PC-3 (cell line): ENCODE data around the gene PRPH2. TPM values are rescaled to one million over a fixed set of nuclear protein-coding genes. Genes with fewer than 3 reads are reported as not detected.
A peak's percentile ranks its signal among the peaks of the same experiment; 100 is the strongest.

Source experiments
- ATAC-seq: fragments of 200-7000 bp; cut with Tn5 transposase; 2 replicates; pipeline ENCODE4 v1.9.1; 2020; ENCODE audit warnings: mild to moderate bottlenecking, moderate library complexity
- BruUV-seq: library from RNA; stranded (reverse); fragments of 400-500 nt; replicated peaks from 2 replicates; lab custom pipeline; 2021; lab: Mats Ljungman, UMichigan
- CTCF ChIA-PET: fragments of 300-600 bp; sonication (Branson Sonifier 250); formaldehyde crosslinking; loops from one replicate; lab custom pipeline; 2022; ENCODE audit warnings: antibody characterized with exemption; lab: Charles Lee
- POLR2A ChIA-PET: fragments of 300-600 bp; sonication (Branson Sonifier 250); formaldehyde crosslinking; loops from one replicate; lab custom pipeline; 2022; ENCODE audit warnings: antibody characterized with exemption; ENCODE audit not compliant: unreplicated experiment; lab: Charles Lee
- DNase-seq: peaks from one replicate; pipeline ENCODE4 v3.0.0-alpha.2; 2015
- H2AFZ ChIP-seq: fragments of 300-600 bp; sonication (generic); 2 replicates; pipeline ENCODE4 v1.6.0; 2016; ENCODE audit warnings: antibody characterized with exemption, low read length
- H3F3A ChIP-seq: fragments of 300-600 bp; sonication (generic); one replicate; pipeline ENCODE4 v1.6.0; 2017; ENCODE audit warnings: antibody characterized with exemption, low read length, control low read depth, mild to moderate bottlenecking; ENCODE audit not compliant: unreplicated experiment
- H3K27ac ChIP-seq: fragments of 300-600 bp; sonication (generic); 2 replicates; pipeline ENCODE4 v1.5.1; 2016; ENCODE audit warnings: mild to moderate bottlenecking, low read length
- H3K27me3 ChIP-seq: fragments of 300-600 bp; sonication (generic); 2 replicates; pipeline ENCODE4 v1.6.1; 2016; ENCODE audit warnings: low read length, mixed read lengths
- H3K36me3 ChIP-seq: fragments of 300-600 bp; sonication (generic); 2 replicates; pipeline ENCODE4 v1.6.1; 2016; ENCODE audit warnings: low read depth, mixed run types, low read length, mixed read lengths
- H3K4me1 ChIP-seq: fragments of 300-600 bp; sonication (generic); 2 replicates; pipeline ENCODE4 v1.5.1; 2016; ENCODE audit warnings: low read length; ENCODE audit not compliant: insufficient read depth
- H3K4me2 ChIP-seq: fragments of 300-600 bp; sonication (generic); 2 replicates; pipeline ENCODE4 v1.6.0; 2016; ENCODE audit warnings: low read length
- H3K4me3 ChIP-seq: fragments of 300-600 bp; sonication (generic); 2 replicates; pipeline ENCODE4 v1.5.1; 2016; ENCODE audit warnings: mild to moderate bottlenecking, low read length, mixed read lengths
- H3K79me2 ChIP-seq: fragments of 300-600 bp; sonication (generic); 2 replicates; pipeline ENCODE4 v1.6.1; 2017; ENCODE audit warnings: low read length, mixed read lengths
- H3K9ac ChIP-seq: fragments of 300-600 bp; sonication (generic); 2 replicates; pipeline ENCODE4 v1.6.0; 2016; ENCODE audit warnings: mild to moderate bottlenecking, low read length
- H3K9me2 ChIP-seq: fragments of 300-600 bp; sonication (generic); replicated peaks from 2 replicates; pipeline ENCODE4 v1.6.1; 2016; ENCODE audit warnings: mixed run types, low read length, mixed read lengths
- H3K9me3 ChIP-seq: fragments of 300-600 bp; sonication (generic); 2 replicates; pipeline ENCODE4 v1.6.1; 2016; ENCODE audit warnings: low read length, mixed read lengths
- H4K20me1 ChIP-seq: fragments of 300-600 bp; sonication (generic); 2 replicates; pipeline ENCODE4 v1.6.1; 2016; ENCODE audit warnings: low read length, mixed read lengths
- CTCF ChIP-seq: fragments of 300-600 bp; sonication (generic); conservative IDR thresholded peaks from 2 replicates; pipeline ENCODE4 v1.5.1; 2017; ENCODE audit warnings: antibody characterized with exemption, low read depth, mild to moderate bottlenecking, low read length
- EZH2 ChIP-seq: fragments of 300-600 bp; sonication (generic); IDR thresholded peaks from one replicate; pipeline ENCODE4 v1.6.1; 2017; ENCODE audit warnings: antibody characterized with exemption, mild to moderate bottlenecking, low read length; ENCODE audit not compliant: unreplicated experiment
- EZH2phosphoT487 ChIP-seq: fragments of 300-600 bp; sonication (generic); IDR thresholded peaks from 2 replicates; pipeline ENCODE4 v1.6.1; 2018; ENCODE audit warnings: mild to moderate bottlenecking, antibody characterized with exemption, low read length, borderline replicate concordance
- intact Hi-C: fragments of 100-400 bp; cut with micrococcal nuclease; formaldehyde crosslinking; loops from 2 replicates; pipeline ENCODE4 v1.9.0; 2023
- total RNA-seq: library from RNA; depleted of rRNA; stranded (reverse); fragments of >200 nt; gene quantifications from 2 replicates; pipeline ENCODE4 v1.2.3, GENCODE V29; 2014

PRPH2 gene
- total RNA-seq, 1 experiment from 2014 or later = not detected

GRCh38 chr6:42751055-42751454 is 28.7 kb upstream of the PRPH2 start:
- H3K27ac ChIP-seq = no peak overlapping the region
- H3K4me1 ChIP-seq = peaks cover 15% of the 10 kb centered on the region
- H3K27me3 ChIP-seq = no peaks in the 10 kb centered on the region
- no peaks in the 10 kb centered on the region for H3F3A ChIP-seq
- ATAC-seq (no peak), DNase-seq (no peak)
- ChIA-PET CTCF (no interaction called here), POLR2A (no interaction called here)
- no peaks in the 10 kb centered on the region for H3K36me3 ChIP-seq
- H2AFZ ChIP-seq = no peak overlapping the region
- BruUV-seq = no TSS peak
- H4K20me1 ChIP-seq = no peaks in the 10 kb centered on the region
- H3K9ac ChIP-seq = no peak overlapping the region
- 0 out of 2 replicates have a peak, but pooled peaks cover 7% of the 10 kb centered on the region for H3K79me2 ChIP-seq
- H3K9me3 ChIP-seq = no peaks in the 10 kb centered on the region
- intact Hi-C loops = no loop called here
- no peaks in the 10 kb centered on the region for H3K9me2 ChIP-seq
- no peak overlapping the region for H3K4me3 ChIP-seq
- TF ChIP-seq EZH2 (no peak), CTCF (no peak), EZH2phosphoT487 (no peak)
- H3K4me2 ChIP-seq = no peak overlapping the region

- Histone ChIP-seq H3K9me3 (no peaks in the 10 kb centered on the region), H3K4me1 (peaks cover 21% of the 10 kb centered on the region), H3K79me2 (peaks cover 32% of the 10 kb centered on the region), H3F3A (no peaks in the 10 kb centered on the region), H3K36me3 (no peaks in the 10 kb centered on the region), H3K4me3 (peak overlapping the region; percentile 84), H3K9me2 (no peaks in the 10 kb centered on the region), H3K4me2 (peak overlapping the region; percentile 100), H3K9ac (peak overlapping the region; percentile 84; the same call in 1 of the 2 replicates), H3K27ac (no peak overlapping the region), H4K20me1 (peaks cover 9% of the 10 kb centered on the region; the same call in 1 of the 2 replicates), H2AFZ (peak overlapping the region; percentile 91; the same call in 1 of the 2 replicates), H3K27me3 (no peaks in the 10 kb centered on the region)
- ChIA-PET CTCF (interaction anchor here (0.6 kb wide), 1 partner anchor 90 kb away, joined by 4 read pairs; no protein-coding TSS in a partner anchor), POLR2A (no interaction called here)
- no peak for DNase-seq
- intact Hi-C loops = no loop called here
- no TSS peak for BruUV-seq
- TF ChIP-seq CTCF (no peak), EZH2phosphoT487 (no peak), EZH2 (no peak)
- no peak for ATAC-seq
These were observed 26.0 kb upstream of the PRPH2 start for GRCh38 chr6:42748203-42748898.
